GM12878 (cell line): ENCODE data around the gene TAF13. TPM values are rescaled to one million over a fixed set of nuclear protein-coding genes. Genes with fewer than 3 reads are reported as not detected.

Experiments
- BACH1 ChIP-seq: fragments of 450-650 bp; IDR thresholded peaks from 2 replicates; pipeline ENCODE4 v1.6.1; 2017; ENCODE audit warnings: mild to moderate bottlenecking, borderline replicate concordance
- E2F8 ChIP-seq: fragments of 450-650 bp; IDR thresholded peaks from 2 replicates; pipeline ENCODE4 v1.6.1; 2018; ENCODE audit warnings: mild to moderate bottlenecking, low read depth, moderate library complexity; ENCODE audit not compliant: partially characterized antibody
- ESRRA ChIP-seq: IDR thresholded peaks from 2 replicates; pipeline ENCODE4 v1.6.1; 2012; ENCODE audit warnings: mild to moderate bottlenecking, low read length, improper control_type of control experiment
- HDAC2 ChIP-seq: fragments of 200-600 bp; sonication (generic); IDR thresholded peaks from 2 replicates; pipeline ENCODE4 v1.6.1; 2017
- HDAC6 ChIP-seq: fragments of 200-600 bp; sonication (generic); IDR thresholded peaks from one replicate; pipeline ENCODE4 v1.8.0; 2017; ENCODE audit warnings: antibody characterized with exemption; ENCODE audit not compliant: unreplicated experiment
- NRF1 ChIP-seq: conservative IDR thresholded peaks from 2 replicates; pipeline ENCODE4 v1.6.1; 2011; ENCODE audit warnings: mild to moderate bottlenecking, low read depth, low read length, improper control_type of control experiment
- PBX3 ChIP-seq: IDR thresholded peaks from 2 replicates; pipeline ENCODE4 v1.6.1; 2011; ENCODE audit warnings: mild to moderate bottlenecking, low read depth, low read length, moderate library complexity; ENCODE audit not compliant: insufficient replicate concordance
- RELA ChIP-seq: fragments of 450-650 bp; IDR thresholded peaks from 2 replicates; pipeline ENCODE4 v1.8.0; 2014; ENCODE audit warnings: borderline replicate concordance; ENCODE audit not compliant: partially characterized antibody
- RFX5 ChIP-seq: IDR thresholded peaks from 2 replicates; pipeline ENCODE4 v1.6.1; 2011; ENCODE audit warnings: low read depth, low read length, improper control_type of control experiment
- SPI1 ChIP-seq: IDR thresholded peaks from 2 replicates; pipeline ENCODE4 v1.6.1; 2011; ENCODE audit warnings: low read depth, mild to moderate bottlenecking, low read length, moderate library complexity, borderline replicate concordance; ENCODE audit not compliant: insufficient read depth
- SRF ChIP-seq, 2 experiments: IDR thresholded peaks; 2 replicates each; pipeline ENCODE4 v1.6.1; 2011; ENCODE audit warnings: low read depth in 2 of 2, low read length in 2 of 2, mild to moderate bottlenecking in 1 of 2, moderate library complexity in 1 of 2
- STAT3 ChIP-seq: IDR thresholded peaks from 2 replicates; pipeline ENCODE4 v1.6.1; 2011; ENCODE audit warnings: low read depth, low read length, improper control_type of control experiment
- TAF1 ChIP-seq: IDR thresholded peaks from 2 replicates; pipeline ENCODE4 v1.6.1; 2011; ENCODE audit warnings: mild to moderate bottlenecking, low read depth, low read length, borderline replicate concordance
- TCF7 ChIP-seq: IDR thresholded peaks from 2 replicates; pipeline ENCODE4 v1.6.1; 2014; ENCODE audit warnings: antibody characterized with exemption, borderline replicate concordance
- WRNIP1 ChIP-seq: IDR thresholded peaks from 2 replicates; pipeline ENCODE4 v1.6.1; 2011; ENCODE audit warnings: low read depth, low read length, improper control_type of control experiment, borderline replicate concordance
- ZBED1 ChIP-seq: IDR thresholded peaks from 2 replicates; pipeline ENCODE4 v1.6.1; 2016; ENCODE audit warnings: borderline replicate concordance
- ZBTB11 ChIP-seq: fragments of 450-650 bp; formaldehyde crosslinking; IDR thresholded peaks from 2 replicates; pipeline ENCODE4 v1.5.0; 2022; ENCODE audit warnings: mild to moderate bottlenecking, missing genetic modification characterization
- ZBTB40 ChIP-seq: fragments of 450-650 bp; IDR thresholded peaks from 2 replicates; pipeline ENCODE4 v1.6.1; 2016; ENCODE audit warnings: mild to moderate bottlenecking, moderate library complexity, borderline replicate concordance
- polyA plus RNA-seq, 11 experiments: library from polyadenylated mRNA; depleted of rRNA in 4 of 11; unstranded in 6 of 11; stranded (reverse) in 5 of 11; fragments of >200 nt; fragmentation: Nextera tagmentation in 4 of 11; fragmentation: Illumina TruSeq in 1 of 11; extraction: Ambion mirVana in 4 of 11; extraction: Trizol in 1 of 11; gene quantifications; 1 replicate in 1 of 11; 2 replicates in 10 of 11; pipeline versions ENCODE4 v1.2.1 to v1.2.3, GENCODE V29; 2011 to 2016; ENCODE audit warnings: inconsistent platforms in 2 of 11, missing spikeins in 2 of 11, low read depth in 1 of 11
- total RNA-seq, 4 experiments: library from RNA; depleted of rRNA in 3 of 4; stranded (reverse); fragments of >200 nt in 3 of 4; fragmentation: Illumina TruSeq in 1 of 4; extraction: Trizol in 1 of 4; gene quantifications; 2 replicates each; pipeline versions ENCODE4 v1.2.1 to v1.2.3, GENCODE V29; 2013 to 2021

Gene TAF13
- total and polyA plus RNA-seq, 10 of the 15 experiments (the other 5 are each of a cell fraction or from before 2014, with no cell fraction given) = 8.1 to 30.6 (median 18.0) TPM

GRCh38 chr1:109041621-109042468, 34.0 kb downstream of the TAF13 start, which contains the start of gene WDR47 (continued):
- TF ChIP-seq STAT3 (no peak), ESRRA (no peak), RFX5 (0 out of 2 replicates have a peak, but pooled peaks have one; percentile 32), ZBED1 (no peak), HDAC2 (no peak), SRF (IDR thresholded peaks at IDR 0.05; ENCODE audit: low read depth in 2 of 2, low read length in 2 of 2) (peak; percentile 58 to 92), NRF1 (no peak), HDAC6 (no peak), TCF7 (no peak), TAF1 (peak; percentile 95), BACH1 (peak; percentile 45; the same call in 1 of the 2 replicates), PBX3 (peak; percentile 82), SPI1 (no peak), WRNIP1 (no peak), RELA (peak; percentile 62), E2F8 (no peak), ZBTB40 (no peak), ZBTB11 (CRISPR knock-in tag) (no peak)
